ENCODE results near the gene FBXL20. TPM values are rescaled to one million over a fixed set of nuclear protein-coding genes. Genes with fewer than 3 reads are reported as not detected.

The FBXL20 gene
- total RNA-seq, 1 experiment from 2014 or later = 17.2 TPM

- H2AFZ ChIP-seq (ENCODE audit: low read depth, low read length, poor library complexity, severe bottlenecking) = no peak overlapping the region
- no peaks in the 10 kb centered on the region for H3K36me3 ChIP-seq (ENCODE audit: control insufficient read depth in 1 of 2, insufficient read depth in 2 of 2, low read length in 2 of 2)
- no peaks in the 10 kb centered on the region for H4K20me1 ChIP-seq (ENCODE audit: insufficient read depth)
- ATAC-seq (no peak), DNase-seq (ENCODE audit: low read depth, low spot score) (no peak)
- intact Hi-C loops (cut with micrococcal nuclease) = no loop called here
- H3K4me3 ChIP-seq (replicated peaks in 1 of 2; ENCODE audit: low read depth in 1 of 2, low read length in 2 of 2) = no peak overlapping the region
- ChIA-PET CTCF (interaction anchor here (1.7 to 3.1 kb wide), 3 partner anchors 19 to 31 kb away, joined by 5 to 40 read pairs (median 6); partner anchors contain the start of gene RPL19), RAD21 (ENCODE audit: low non-redundant PET in 1 of 2, low total read pairs in 2 of 2, uncharacterized antibody in 2 of 2, unreplicated experiment in 2 of 2) (interaction anchor here in 1 of 2 experiments (2.1 kb wide), 1 partner anchor 24 kb away, joined by 5 read pairs; no protein-coding TSS in a partner anchor), POLR2A (no interaction called here)
- H3K27me3 ChIP-seq (ENCODE audit: insufficient read depth, low read length) = no peaks in the 10 kb centered on the region
- H3K9ac ChIP-seq (ENCODE audit: low read length) = no peak overlapping the region
- no TSS peak for BruUV-seq (replicated peaks)
- no peak overlapping the region for H3K4me2 ChIP-seq (ENCODE audit: low read length)
- H3K9me2 ChIP-seq (ENCODE audit: insufficient read depth) = no peaks in the 10 kb centered on the region
- no peak for TF ChIP-seq ZNF274 (IDR thresholded peaks at IDR 0.05; ENCODE audit: low read depth, low read length)
- TF ChIP-seq EGR1 (IDR thresholded peaks at IDR 0.05; ENCODE audit: low read depth) = no peak
- no peak for TF ChIP-seq SP1 (IDR thresholded peaks at IDR 0.05; ENCODE audit: low read depth)
- TF ChIP-seq ZBTB33 (IDR thresholded peaks at IDR 0.05; ENCODE audit: extremely low read depth, insufficient replicate concordance, low read length) = no peak
- no peak for TF ChIP-seq CEBPB (IDR thresholded peaks at IDR 0.05; ENCODE audit: low read depth)
- no peak for TF ChIP-seq EZH2phosphoT487 (IDR thresholded peaks at IDR 0.05; ENCODE audit: borderline replicate concordance)
- TF ChIP-seq CBX3 (IDR thresholded peaks at IDR 0.05; ENCODE audit: low read depth) = no peak
- TF ChIP-seq ATF3 (IDR thresholded peaks at IDR 0.05) = no peak
- no peak for TF ChIP-seq SRF (IDR thresholded peaks at IDR 0.05; ENCODE audit: low read depth)
- no peak for TF ChIP-seq TCF7L2 (IDR thresholded peaks at IDR 0.05; ENCODE audit: borderline replicate concordance, extremely low read depth, insufficient read depth, insufficient read length)
- no peak for TF ChIP-seq MAX (IDR thresholded peaks at IDR 0.05)
- no peak for TF ChIP-seq YY1 (IDR thresholded peaks at IDR 0.05; ENCODE audit: extremely low read depth, insufficient replicate concordance, low read depth, low read length)
- TF ChIP-seq RAD21 (IDR thresholded peaks at IDR 0.05; ENCODE audit: low read depth) = no peak
- no peak for TF ChIP-seq ELF1 (IDR thresholded peaks at IDR 0.05; ENCODE audit: borderline replicate concordance, low read depth)
- TF ChIP-seq POLR2AphosphoS5 (IDR thresholded peaks at IDR 0.05; ENCODE audit: low read depth, low read length) = no peak
- no peak for TF ChIP-seq SIN3A (IDR thresholded peaks at IDR 0.05; ENCODE audit: low read depth)
- TF ChIP-seq EZH2 (IDR thresholded peaks at IDR 0.05) = no peak
- H3K4me1 ChIP-seq (ENCODE audit: control insufficient read depth in 1 of 2, insufficient read depth in 2 of 2, low read length in 2 of 2) = peaks cover 0 to 23% of the 10 kb centered on the region in 2 experiments; a peak in 3 of 4 replicates
- H3K79me2 ChIP-seq (ENCODE audit: insufficient read depth, low read length) = no peaks in the 10 kb centered on the region
- no peak overlapping the region for H3K27ac ChIP-seq (ENCODE audit: low read depth, low read length)
- H3K9me3 ChIP-seq (ENCODE audit: control insufficient read depth in 1 of 2, insufficient read depth in 1 of 2, low read depth in 1 of 2, low read length in 2 of 2) = no peaks in the 10 kb centered on the region
These were observed 171.1 kb downstream of the FBXL20 start for GRCh38 chr17:39230361-39230760.

Data from HCT116 (cell line).